Vagina (tissue), 2 donors: ENCODE results near the gene SULT2B1.

Source experiments
- POLR2A ChIP-seq, 2 donors: fragments of 450-650 bp; IDR thresholded peaks; one replicate each; pipeline ENCODE4 v1.6.1; 2017; ENCODE audit warnings: antibody characterized with exemption in 2 of 2, mild to moderate bottlenecking in 2 of 2, moderate library complexity in 2 of 2
- POLR2AphosphoS5 ChIP-seq, 2 donors: sonication (generic); formaldehyde crosslinking; IDR thresholded peaks; one replicate each; pipeline ENCODE4 v1.9.0; 2017; ENCODE audit warnings: antibody characterized with exemption in 2 of 2, mild to moderate bottlenecking in 2 of 2, low read depth in 1 of 2; ENCODE audit not compliant: insufficient read depth in 1 of 2
- TF ChIP-seq, protein P1 (sequence below), 3 experiments: fragments of 450-650 bp in 2 of 3; fragments of 200-600 bp in 1 of 3; sonication (generic) in 1 of 3; IDR thresholded peaks; one replicate each; pipeline ENCODE4 v1.5.1; 2017 to 2019; ENCODE audit warnings: antibody characterized with exemption in 3 of 3, mild to moderate bottlenecking in 2 of 3, moderate library complexity in 2 of 3

DNA sequence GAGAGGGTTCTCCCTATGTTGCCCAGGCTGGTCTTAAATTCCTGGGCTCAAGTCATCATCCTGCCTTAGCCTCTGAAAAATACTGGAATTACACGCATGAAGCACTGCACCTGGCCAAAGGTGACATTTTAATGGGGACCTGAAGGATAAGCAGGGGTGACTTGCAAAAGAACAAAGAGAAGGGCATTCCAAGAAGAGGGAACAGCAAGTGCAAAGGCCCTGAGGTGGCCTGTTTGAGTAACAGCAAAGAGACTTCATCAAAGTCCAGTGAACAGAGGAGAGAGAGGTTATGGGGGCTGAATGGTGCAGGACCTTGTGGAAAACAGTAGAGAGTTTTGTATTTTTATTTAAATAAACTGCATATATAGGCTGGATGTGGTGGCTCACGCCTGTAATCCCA, 89.9 kb downstream of the SULT2B1 start:
- TF ChIP-seq, protein P1, sequence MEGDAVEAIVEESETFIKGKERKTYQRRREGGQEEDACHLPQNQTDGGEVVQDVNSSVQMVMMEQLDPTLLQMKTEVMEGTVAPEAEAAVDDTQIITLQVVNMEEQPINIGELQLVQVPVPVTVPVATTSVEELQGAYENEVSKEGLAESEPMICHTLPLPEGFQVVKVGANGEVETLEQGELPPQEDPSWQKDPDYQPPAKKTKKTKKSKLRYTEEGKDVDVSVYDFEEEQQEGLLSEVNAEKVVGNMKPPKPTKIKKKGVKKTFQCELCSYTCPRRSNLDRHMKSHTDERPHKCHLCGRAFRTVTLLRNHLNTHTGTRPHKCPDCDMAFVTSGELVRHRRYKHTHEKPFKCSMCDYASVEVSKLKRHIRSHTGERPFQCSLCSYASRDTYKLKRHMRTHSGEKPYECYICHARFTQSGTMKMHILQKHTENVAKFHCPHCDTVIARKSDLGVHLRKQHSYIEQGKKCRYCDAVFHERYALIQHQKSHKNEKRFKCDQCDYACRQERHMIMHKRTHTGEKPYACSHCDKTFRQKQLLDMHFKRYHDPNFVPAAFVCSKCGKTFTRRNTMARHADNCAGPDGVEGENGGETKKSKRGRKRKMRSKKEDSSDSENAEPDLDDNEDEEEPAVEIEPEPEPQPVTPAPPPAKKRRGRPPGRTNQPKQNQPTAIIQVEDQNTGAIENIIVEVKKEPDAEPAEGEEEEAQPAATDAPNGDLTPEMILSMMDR (IDR thresholded peaks at IDR 0.05), result no peak
- TF ChIP-seq POLR2AphosphoS5 (IDR thresholded peaks at IDR 0.05; ENCODE audit: insufficient read depth in 1 of 2, low read depth in 1 of 2), result no peak
- TF ChIP-seq POLR2A (IDR thresholded peaks at IDR 0.05), result no peak
